HepG2 (cell line): Measurements from ENCODE around the gene ZNF629. TPM values are rescaled to one million over a fixed set of nuclear protein-coding genes. Genes with fewer than 3 reads are reported as not detected.
A peak's percentile ranks its signal among the peaks of the same experiment; 100 is the strongest.

Experiments used
- CCAR2 ChIP-seq: fragments of 200-400 bp; formaldehyde crosslinking; optimal IDR thresholded peaks from 2 replicates; pipeline ENCODE3; 2018; ENCODE audit warnings: low read depth, mild to moderate bottlenecking, low read length, moderate library complexity
- DNMT3B ChIP-seq: conservative IDR thresholded peaks from 2 replicates; pipeline ENCODE4 v1.6.1; 2016; ENCODE audit warnings: missing biosample characterization, control low read depth
- KAT8 ChIP-seq: IDR thresholded peaks from 2 replicates; pipeline ENCODE4 v1.6.1; 2016; ENCODE audit warnings: missing genetic modification reagents, missing compliant biosample characterization
- KDM2A ChIP-seq: sonication (generic); formaldehyde crosslinking; IDR thresholded peaks from 2 replicates; pipeline ENCODE4 v1.4.0; 2020; ENCODE audit warnings: low read depth, missing genetic modification reagents, borderline replicate concordance
- NAIF1 ChIP-seq: sonication (generic); formaldehyde crosslinking; IDR thresholded peaks from 2 replicates; pipeline ENCODE4 v1.5.0; 2020; ENCODE audit warnings: mild to moderate bottlenecking, missing genetic modification reagents, borderline replicate concordance
- SPEN ChIP-seq: sonication (generic); formaldehyde crosslinking; IDR thresholded peaks from 2 replicates; pipeline ENCODE4 v1.5.1; 2020; ENCODE audit warnings: low read depth, mild to moderate bottlenecking, missing genetic modification reagents
- SRF ChIP-seq: IDR thresholded peaks from 2 replicates; pipeline ENCODE4 v1.6.1; 2011; ENCODE audit warnings: mild to moderate bottlenecking, low read depth, low read length, moderate library complexity
- ZNF230 ChIP-seq: sonication (generic); formaldehyde crosslinking; IDR thresholded peaks from 2 replicates; pipeline ENCODE4 v1.4.0; 2020; ENCODE audit warnings: mild to moderate bottlenecking, missing genetic modification reagents
- ZNF556 ChIP-seq: sonication (generic); formaldehyde crosslinking; IDR thresholded peaks from 2 replicates; pipeline ENCODE4 v1.4.0; 2020; ENCODE audit warnings: mild to moderate bottlenecking, missing genetic modification reagents, borderline replicate concordance
- ZNF83 ChIP-seq: sonication (generic); formaldehyde crosslinking; IDR thresholded peaks from 2 replicates; pipeline ENCODE4 v1.4.0; 2020; ENCODE audit warnings: missing genetic modification reagents, mild to moderate bottlenecking, borderline replicate concordance
- ZSCAN20 ChIP-seq: sonication (generic); formaldehyde crosslinking; IDR thresholded peaks from 2 replicates; pipeline ENCODE4 v1.4.0; 2020; ENCODE audit warnings: missing genetic modification reagents, mild to moderate bottlenecking, borderline replicate concordance
- ZUFSP ChIP-seq: sonication (generic); formaldehyde crosslinking; IDR thresholded peaks from 2 replicates; pipeline ENCODE4 v1.9.0; 2021; ENCODE audit warnings: missing genetic modification reagents, mild to moderate bottlenecking, borderline replicate concordance
- polyA plus RNA-seq, 8 experiments: library from polyadenylated mRNA; depleted of rRNA in 3 of 8; stranded (reverse) in 7 of 8; unstranded in 1 of 8; fragments of >200 nt; fragmentation: Illumina TruSeq in 4 of 8; extraction: Trizol in 4 of 8; gene quantifications; 2 replicates each; pipeline versions ENCODE4 v1.2.1 to v1.2.3, GENCODE V29; 2011 to 2016; ENCODE audit warnings: low read depth in 4 of 8, missing spikeins in 1 of 8, mixed read lengths in 1 of 8; ENCODE audit not compliant: insufficient read depth in 1 of 8
- total RNA-seq, 5 experiments: library from RNA; depleted of rRNA; stranded (reverse); fragments of >200 nt; fragmentation: Illumina TruSeq; extraction: Trizol; gene quantifications; 2 replicates each; pipeline ENCODE4 v1.2.3, GENCODE V29; 2016; ENCODE audit warnings: low read depth in 1 of 5
- TF ChIP-seq, protein P1 (sequence below): sonication (generic); formaldehyde crosslinking; IDR thresholded peaks from 2 replicates; pipeline ENCODE4 v1.4.0; 2020; ENCODE audit warnings: mild to moderate bottlenecking, missing genetic modification reagents
- TF ChIP-seq, protein P2 (sequence below): sonication (generic); formaldehyde crosslinking; IDR thresholded peaks from 2 replicates; pipeline ENCODE4 v1.4.0; 2020; ENCODE audit warnings: missing genetic modification reagents, mild to moderate bottlenecking, borderline replicate concordance
- TF ChIP-seq, protein P3 (sequence below): sonication (generic); formaldehyde crosslinking; IDR thresholded peaks from 2 replicates; pipeline ENCODE4 v1.4.0; 2020; ENCODE audit warnings: mild to moderate bottlenecking, missing genetic modification reagents
- TF ChIP-seq, protein P4 (sequence below): sonication (generic); formaldehyde crosslinking; conservative IDR thresholded peaks from 2 replicates; pipeline ENCODE4 v1.8.0; 2022; ENCODE audit warnings: mild to moderate bottlenecking, moderate library complexity, missing genetic modification reagents

Gene ZNF629
- total and polyA plus RNA-seq, 2 of the 13 experiments (the other 11 are each of a cell fraction or from before 2014, with no cell fraction given), result 6.1 to 16.5 TPM

DNA sequence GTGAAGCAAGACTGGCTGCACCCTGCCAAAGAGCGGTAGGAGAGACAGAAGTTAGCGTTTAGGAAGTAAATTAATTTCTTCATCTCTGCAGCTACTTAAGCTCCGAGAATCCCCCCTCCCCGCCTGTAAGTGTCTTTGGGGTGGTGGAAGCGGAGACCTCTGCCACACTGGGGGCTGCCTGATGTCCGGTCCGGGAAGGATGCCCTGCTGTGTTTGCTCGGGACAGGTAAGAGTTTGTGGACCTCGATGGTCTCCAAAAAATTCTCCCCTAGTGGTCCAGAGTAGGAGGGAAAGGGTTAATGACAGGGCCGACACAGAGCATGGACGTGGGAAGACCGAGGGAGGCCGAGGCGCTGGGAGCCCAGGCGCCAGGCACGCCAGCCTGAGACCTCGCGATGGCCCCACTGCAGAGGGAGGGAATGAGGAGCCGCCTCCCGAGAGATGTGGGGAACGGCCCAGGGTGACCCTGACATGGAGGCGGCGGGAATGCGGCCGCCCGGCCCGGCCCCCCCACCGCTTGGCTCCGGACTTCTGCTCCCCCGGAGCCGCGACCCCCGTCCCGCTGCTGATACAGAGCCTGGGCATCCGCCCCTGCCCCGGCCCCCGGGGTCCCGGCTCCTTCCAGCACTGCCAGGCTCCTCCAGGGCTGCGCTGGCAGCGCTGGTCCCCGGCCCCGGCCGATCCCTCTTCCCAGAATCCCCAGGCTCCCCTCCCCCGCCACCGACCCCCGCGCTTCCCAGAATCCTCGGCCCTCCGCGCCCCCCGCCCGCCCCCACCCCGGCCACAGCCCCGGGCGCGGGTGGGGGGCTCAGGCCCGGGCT lies 680 bp downstream of the ZNF629 start (continued):
- TF ChIP-seq, protein P1, sequence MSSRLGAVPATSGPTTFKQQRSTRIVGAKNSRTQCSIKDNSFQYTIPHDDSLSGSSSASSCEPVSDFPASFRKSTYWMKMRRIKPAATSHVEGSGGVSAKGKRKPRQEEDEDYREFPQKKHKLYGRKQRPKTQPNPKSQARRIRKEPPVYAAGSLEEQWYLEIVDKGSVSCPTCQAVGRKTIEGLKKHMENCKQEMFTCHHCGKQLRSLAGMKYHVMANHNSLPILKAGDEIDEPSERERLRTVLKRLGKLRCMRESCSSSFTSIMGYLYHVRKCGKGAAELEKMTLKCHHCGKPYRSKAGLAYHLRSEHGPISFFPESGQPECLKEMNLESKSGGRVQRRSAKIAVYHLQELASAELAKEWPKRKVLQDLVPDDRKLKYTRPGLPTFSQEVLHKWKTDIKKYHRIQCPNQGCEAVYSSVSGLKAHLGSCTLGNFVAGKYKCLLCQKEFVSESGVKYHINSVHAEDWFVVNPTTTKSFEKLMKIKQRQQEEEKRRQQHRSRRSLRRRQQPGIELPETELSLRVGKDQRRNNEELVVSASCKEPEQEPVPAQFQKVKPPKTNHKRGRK (CRISPR knock-in tag), result no peak
- TF ChIP-seq, protein P2, sequence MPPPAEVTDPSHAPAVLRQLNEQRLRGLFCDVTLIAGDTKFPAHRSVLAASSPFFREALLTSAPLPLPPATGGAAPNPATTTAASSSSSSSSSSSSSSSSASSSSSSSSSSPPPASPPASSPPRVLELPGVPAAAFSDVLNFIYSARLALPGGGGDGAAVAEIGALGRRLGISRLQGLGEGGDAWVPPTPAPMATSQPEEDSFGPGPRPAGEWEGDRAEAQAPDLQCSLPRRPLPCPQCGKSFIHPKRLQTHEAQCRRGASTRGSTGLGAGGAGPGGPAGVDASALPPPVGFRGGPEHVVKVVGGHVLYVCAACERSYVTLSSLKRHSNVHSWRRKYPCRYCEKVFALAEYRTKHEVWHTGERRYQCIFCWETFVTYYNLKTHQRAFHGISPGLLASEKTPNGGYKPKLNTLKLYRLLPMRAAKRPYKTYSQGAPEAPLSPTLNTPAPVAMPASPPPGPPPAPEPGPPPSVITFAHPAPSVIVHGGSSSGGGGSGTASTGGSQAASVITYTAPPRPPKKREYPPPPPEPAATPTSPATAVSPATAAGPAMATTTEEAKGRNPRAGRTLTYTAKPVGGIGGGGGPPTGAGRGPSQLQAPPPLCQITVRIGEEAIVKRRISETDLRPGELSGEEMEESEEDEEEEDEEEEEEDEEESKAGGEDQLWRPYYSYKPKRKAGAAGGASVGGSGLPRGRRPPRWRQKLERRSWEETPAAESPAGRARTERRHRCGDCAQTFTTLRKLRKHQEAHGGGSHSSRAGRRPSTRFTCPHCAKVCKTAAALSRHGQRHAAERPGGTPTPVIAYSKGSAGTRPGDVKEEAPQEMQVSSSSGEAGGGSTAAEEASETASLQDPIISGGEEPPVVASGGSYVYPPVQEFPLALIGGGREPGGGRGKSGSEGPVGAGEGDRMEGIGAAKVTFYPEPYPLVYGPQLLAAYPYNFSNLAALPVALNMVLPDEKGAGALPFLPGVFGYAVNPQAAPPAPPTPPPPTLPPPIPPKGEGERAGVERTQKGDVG (CRISPR knock-in tag), result no peak
- TF ChIP-seq KDM2A (CRISPR knock-in tag), result 0 out of 2 replicates have a peak, but pooled peaks have one; percentile 23
- no peak for TF ChIP-seq SRF
- TF ChIP-seq KAT8 (CRISPR knock-in tag), result peak; percentile 13; the same call in 1 of the 2 replicates
- TF ChIP-seq SPEN (CRISPR knock-in tag), result peak; percentile 77; the same call in 1 of the 2 replicates
- TF ChIP-seq CCAR2, result no peak
- TF ChIP-seq ZNF230 (CRISPR knock-in tag), result no peak
- TF ChIP-seq ZNF83 (CRISPR knock-in tag), result no peak
- no peak for TF ChIP-seq NAIF1 (CRISPR knock-in tag)
- no peak for TF ChIP-seq ZUFSP (CRISPR knock-in tag)
- TF ChIP-seq, protein P3, sequence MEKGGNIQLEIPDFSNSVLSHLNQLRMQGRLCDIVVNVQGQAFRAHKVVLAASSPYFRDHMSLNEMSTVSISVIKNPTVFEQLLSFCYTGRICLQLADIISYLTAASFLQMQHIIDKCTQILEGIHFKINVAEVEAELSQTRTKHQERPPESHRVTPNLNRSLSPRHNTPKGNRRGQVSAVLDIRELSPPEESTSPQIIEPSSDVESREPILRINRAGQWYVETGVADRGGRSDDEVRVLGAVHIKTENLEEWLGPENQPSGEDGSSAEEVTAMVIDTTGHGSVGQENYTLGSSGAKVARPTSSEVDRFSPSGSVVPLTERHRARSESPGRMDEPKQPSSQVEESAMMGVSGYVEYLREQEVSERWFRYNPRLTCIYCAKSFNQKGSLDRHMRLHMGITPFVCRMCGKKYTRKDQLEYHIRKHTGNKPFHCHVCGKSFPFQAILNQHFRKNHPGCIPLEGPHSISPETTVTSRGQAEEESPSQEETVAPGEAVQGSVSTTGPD (CRISPR knock-in tag), result no peak
- TF ChIP-seq, protein P4, sequence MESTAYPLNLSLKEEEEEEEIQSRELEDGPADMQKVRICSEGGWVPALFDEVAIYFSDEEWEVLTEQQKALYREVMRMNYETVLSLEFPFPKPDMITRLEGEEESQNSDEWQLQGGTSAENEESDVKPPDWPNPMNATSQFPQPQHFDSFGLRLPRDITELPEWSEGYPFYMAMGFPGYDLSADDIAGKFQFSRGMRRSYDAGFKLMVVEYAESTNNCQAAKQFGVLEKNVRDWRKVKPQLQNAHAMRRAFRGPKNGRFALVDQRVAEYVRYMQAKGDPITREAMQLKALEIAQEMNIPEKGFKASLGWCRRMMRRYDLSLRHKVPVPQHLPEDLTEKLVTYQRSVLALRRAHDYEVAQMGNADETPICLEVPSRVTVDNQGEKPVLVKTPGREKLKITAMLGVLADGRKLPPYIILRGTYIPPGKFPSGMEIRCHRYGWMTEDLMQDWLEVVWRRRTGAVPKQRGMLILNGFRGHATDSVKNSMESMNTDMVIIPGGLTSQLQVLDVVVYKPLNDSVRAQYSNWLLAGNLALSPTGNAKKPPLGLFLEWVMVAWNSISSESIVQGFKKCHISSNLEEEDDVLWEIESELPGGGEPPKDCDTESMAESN, result no peak
- no peak for TF ChIP-seq ZSCAN20 (CRISPR knock-in tag)
- TF ChIP-seq ZNF556 (CRISPR knock-in tag), result 0 out of 2 replicates have a peak, but pooled peaks have one; percentile 50
- no peak for TF ChIP-seq DNMT3B (CRISPR knock-in tag)
